Fibroblast of villous mesenchyme (primary cell): ENCODE measurements around the gene ARX. TPM values are rescaled to one million over a fixed set of nuclear protein-coding genes. Genes with fewer than 3 reads are reported as not detected.

Experiments
- DNase-seq: peaks from one replicate; pipeline ENCODE4 v3.0.0-alpha.2; 2010; ENCODE audit warnings: low read depth
- H3K4me3 ChIP-seq: 2 replicates; pipeline ENCODE4 v1.5.1; 2011; ENCODE audit warnings: low read depth, mild to moderate bottlenecking, low read length
- total RNA-seq: library from RNA; depleted of rRNA; stranded (reverse); fragments of >200 nt; gene quantifications from 2 replicates; pipeline ENCODE4 v1.2.3, GENCODE V29; 2012
- TF ChIP-seq, protein P1 (sequence below): IDR thresholded peaks from 2 replicates; pipeline ENCODE4 v1.5.1; 2012; ENCODE audit warnings: low read depth, mild to moderate bottlenecking, low read length; ENCODE audit not compliant: insufficient read depth

Gene ARX
- not detected in 2 replicates for total RNA-seq

DNA sequence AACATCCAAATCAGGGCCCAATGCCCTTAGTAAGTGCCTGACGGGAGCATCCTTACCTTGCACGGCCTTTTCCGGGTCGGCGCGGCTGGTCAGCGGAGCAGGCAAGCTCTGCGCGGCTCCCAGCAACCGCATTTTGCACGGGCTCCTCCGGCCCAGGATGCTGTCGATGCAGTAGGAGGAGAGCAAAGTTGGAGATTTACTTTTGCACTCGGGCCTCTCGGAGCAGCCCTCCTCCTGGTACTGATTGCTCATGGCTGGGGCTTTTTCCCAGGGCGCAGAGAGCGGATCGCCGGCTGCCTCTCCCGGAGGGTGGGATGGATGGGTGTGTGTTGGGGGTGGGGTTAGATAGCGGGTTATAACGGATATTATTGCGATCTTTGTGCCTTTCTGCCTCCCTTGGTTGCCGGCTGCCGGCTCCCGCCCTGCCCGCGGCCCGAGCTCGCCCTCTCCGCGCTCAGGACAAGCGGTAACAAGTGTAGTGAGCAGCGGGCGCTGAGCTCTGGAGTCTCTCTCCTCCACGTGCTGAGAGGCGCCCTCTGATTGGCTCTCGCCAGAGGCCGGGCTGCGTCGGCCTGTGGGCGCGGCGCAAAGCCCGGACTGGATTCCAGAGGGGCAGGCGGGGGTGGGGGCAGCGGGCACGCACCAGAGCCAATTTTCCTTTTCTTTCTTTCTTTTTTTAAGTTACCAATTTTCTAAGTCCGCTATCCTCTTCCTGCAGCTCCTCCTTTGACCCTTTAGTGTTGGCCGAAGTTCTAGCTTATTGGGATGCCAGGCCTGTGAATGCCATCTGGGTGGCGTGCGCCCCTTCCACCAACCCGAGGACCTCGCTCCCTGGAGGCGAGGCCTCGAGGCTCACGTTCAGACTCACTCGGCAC is at the start of gene ARX:
ARX (minus strand) TSS at position 480 of the 875 bp plus-strand sequence; CDS start at position 252, 228 bp downstream.
- DNase-seq, result peak; percentile 55
- H3K4me3 ChIP-seq, result no peak within 1 kb of the TSS
- TF ChIP-seq, protein P1, sequence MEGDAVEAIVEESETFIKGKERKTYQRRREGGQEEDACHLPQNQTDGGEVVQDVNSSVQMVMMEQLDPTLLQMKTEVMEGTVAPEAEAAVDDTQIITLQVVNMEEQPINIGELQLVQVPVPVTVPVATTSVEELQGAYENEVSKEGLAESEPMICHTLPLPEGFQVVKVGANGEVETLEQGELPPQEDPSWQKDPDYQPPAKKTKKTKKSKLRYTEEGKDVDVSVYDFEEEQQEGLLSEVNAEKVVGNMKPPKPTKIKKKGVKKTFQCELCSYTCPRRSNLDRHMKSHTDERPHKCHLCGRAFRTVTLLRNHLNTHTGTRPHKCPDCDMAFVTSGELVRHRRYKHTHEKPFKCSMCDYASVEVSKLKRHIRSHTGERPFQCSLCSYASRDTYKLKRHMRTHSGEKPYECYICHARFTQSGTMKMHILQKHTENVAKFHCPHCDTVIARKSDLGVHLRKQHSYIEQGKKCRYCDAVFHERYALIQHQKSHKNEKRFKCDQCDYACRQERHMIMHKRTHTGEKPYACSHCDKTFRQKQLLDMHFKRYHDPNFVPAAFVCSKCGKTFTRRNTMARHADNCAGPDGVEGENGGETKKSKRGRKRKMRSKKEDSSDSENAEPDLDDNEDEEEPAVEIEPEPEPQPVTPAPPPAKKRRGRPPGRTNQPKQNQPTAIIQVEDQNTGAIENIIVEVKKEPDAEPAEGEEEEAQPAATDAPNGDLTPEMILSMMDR, result no peak

DNA sequence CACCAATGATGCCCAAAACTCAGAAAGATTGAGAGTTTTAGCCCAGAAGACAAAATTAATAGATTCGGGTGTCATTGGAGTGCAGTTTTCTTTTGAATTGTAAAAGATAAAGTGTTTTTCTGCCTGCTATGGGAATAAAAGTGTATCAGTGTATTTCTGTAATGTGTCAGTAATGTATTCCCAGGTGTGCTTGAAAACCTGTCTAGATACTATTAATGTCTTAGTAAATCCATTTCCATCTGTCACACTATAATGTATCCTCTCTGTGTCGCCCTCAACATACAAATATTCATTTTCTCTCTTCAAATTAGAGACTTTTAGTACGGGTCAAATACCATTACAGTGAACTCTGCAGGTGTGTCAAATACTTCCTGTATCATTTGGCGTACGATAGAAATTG is 43.5 kb upstream of the ARX start:
- no peak for DNase-seq
- TF ChIP-seq, protein P1, result no peak

DNA sequence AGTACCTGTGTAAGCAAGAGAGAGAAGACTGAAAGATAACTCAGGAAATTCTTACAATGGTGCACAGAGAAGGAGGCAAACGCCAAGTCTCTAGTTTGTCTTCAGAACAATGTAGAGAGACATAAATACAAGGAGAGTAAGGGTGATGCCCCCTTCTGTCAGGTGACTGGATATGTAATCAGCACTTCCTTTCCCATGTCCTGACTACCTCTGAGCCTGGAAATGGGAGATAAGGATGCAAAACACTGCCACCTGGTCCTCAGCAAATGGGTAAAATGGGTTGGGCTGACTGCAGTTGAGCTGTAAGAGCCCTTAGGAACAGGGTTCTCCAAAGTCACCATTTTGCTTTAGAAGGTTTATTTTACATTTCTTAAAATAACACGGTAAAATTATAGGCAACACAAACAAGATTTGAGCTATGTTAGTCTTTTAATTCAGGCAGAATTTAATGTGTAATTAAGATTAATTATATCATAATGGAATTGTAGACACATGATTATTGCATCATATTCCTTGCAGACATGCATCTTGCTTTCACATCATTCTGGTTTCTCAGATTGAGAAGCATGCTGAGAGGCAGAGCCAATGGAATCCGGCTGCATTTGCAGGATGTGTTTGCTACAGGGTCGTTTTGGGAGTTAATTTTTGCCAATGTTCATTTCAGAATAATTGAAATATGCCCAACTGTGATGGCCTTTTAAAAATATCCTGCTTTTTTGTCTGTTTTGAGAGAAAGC is 37.2 kb upstream of the ARX start:
- no peak overlapping the region for H3K4me3 ChIP-seq
- DNase-seq, result no peak
- TF ChIP-seq, protein P1, result no peak

More for the DNA sequence above, 43.5 kb upstream of the ARX start:
- H3K4me3 ChIP-seq, result no peak overlapping the region

DNA sequence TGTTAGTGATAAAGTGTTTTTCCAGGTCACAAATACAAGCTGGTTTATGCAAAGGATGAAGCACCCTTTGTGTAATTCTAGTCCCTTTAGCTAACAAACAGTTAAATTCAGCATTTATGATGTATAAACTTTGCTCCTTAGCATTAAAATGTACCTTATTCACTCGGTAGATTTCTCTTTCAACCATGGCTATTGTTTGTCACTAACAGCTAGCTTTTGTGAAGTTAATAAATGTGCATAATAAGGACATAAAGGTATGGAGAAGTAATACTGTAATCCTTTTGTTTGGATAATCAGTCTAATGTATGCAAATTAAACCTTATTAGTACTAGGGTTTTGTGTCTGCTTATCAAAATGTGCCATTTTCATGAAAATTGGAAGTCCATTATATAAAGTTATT is 34.2 kb upstream of the ARX start:
- no peak for DNase-seq
- TF ChIP-seq, protein P1, result no peak

DNA sequence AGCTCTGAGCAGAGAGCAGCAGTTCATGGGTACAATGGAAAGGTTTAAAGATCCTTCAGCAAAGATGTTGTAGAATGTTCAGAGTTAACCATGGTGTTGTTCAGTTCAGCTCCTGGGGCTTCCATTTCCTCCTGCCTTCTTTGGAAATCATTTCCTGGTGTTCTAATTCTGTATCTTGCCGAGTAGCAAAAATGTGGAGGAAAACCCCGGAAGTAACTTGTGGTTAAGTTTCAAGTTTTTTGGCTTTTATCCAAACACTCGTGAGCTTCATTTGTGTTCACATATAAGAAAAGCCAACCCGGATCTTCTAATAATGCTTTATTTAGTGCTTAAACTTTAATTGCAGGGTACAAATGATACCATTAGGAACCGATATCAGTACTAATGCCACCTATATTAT is 33.6 kb upstream of the ARX start:
- H3K4me3 ChIP-seq, result no peak overlapping the region
- TF ChIP-seq, protein P1, result no peak
- DNase-seq, result peak; percentile 25

More for the DNA sequence above, 34.2 kb upstream of the ARX start:
- no peak overlapping the region for H3K4me3 ChIP-seq

DNA sequence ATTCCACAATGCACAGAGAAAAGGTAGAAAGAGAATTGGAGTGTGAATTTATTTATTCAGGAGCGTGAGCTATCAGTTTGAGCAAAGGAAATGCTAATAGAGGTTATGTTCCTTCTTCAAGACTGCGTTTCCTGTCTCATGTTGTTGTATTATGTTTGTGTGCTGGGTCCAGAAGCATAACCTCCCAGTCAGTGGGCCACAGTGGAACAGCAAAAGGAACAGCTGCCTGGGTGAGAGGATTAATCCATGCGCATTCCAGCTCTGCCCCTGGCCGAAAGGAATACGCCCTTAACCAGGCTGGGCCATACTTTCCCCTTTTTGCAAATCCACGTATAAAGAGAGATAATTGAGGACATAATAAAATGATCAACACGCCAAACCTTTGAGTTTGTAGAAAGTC is 32.4 kb upstream of the ARX start:
- TF ChIP-seq, protein P1, result no peak
- no peak overlapping the region for H3K4me3 ChIP-seq
- no peak for DNase-seq
